Measurements from ENCODE around the gene CD151.

Gene CD151

DNA sequence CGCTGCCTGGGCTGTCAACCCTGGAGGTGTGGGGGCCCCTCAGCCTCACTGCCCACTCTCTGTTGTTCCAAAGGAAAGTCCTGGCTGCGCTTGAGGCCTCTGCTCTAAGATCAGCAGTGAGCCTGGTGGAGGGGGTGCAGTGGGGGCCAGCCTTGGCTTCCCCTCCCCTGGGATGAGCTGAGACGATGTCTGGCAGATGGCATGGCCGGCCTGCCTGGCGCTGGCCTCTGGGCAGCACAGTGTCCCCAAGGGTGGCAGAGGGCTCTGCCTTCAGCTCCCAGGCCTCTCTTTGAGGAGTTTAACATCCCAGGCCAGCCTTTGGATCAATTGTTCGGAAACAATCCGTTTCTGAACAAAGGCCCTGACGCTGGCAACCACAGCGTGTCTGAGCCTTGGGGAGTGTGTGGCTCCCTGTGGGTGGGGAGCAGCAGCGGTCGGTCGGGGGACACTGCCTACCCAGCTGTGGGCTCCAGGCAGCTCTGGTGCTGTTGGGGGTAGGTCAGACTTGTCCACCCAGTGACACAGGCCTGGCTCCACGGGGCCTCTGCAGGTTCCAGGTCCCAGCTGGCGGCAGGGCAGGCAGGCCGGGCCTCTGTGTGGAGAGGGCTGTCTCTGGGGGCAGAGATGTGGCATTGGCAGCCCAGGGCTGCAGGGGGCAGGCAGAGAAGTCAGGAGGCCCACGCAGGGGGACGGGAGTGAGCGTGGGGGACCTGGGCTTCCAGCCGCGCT is 22.0 kb downstream of the CD151 start:
- in situ Hi-C loops (cut with HindIII; ENCODE audit: low sequenced_read_pairs) = no loop called here

DNA sequence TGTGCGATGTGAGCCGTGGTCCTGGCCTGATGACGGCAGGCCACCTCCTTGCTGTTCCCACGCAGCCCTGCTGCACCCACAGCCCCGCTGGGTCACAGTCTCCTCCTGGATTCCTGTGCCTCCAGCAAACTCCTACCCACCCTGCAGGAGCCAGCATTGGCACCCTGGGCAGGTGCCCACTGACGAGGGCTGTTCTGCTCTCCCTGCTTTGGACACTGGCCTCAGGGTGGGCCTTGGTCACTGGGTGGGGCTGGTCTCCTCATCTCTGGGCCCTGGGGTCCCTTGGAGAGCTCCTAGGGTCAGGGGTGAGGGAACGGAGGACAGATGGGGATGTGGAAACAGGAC is 22.6 kb downstream of the CD151 start:
- in situ Hi-C loops (cut with HindIII; ENCODE audit: low sequenced_read_pairs) = no loop called here

DNA sequence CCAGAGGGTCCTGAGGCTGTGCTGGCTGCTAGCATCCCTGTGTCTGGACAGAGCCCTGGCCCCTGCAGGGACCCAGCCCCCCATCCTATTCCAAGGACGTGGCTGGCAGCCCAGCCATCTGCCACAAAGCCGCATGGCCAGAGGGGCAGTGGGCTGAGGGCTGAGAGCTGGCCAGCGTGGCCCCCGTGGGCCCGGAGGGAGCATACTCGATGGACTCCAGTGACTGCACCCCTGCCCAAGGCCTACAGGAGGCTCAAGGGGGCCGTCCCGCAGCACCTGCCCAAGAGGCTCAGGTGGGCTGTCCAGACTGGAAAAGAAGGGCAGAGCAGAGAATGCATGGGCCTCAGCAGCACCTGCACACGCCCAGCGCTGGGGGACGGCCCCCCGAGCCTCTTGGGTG is 23.0 kb downstream of the CD151 start:
- in situ Hi-C loops (cut with HindIII; ENCODE audit: low sequenced_read_pairs) = no loop called here

DNA sequence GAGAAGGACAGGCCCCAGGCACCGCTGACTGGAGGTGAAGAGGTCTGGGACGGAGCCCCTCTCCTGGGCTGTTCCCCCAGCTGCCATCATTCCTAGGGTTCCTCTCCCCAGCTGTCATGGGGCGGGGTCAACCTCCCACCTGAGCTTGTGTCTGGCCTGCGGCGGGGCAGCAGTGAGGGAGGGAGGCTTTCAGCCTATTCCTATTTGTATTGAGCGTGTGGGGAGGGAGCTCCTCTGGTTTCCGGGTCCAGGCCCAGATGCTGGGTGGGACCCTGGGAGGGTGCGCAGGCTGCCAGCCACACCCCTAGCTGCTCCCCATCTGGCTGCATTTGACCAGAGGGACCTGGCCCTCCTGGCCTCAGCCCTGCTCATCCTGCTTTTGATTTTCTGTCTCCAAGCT is 23.6 kb downstream of the CD151 start:
- in situ Hi-C loops (cut with HindIII; ENCODE audit: low sequenced_read_pairs) = no loop called here

DNA sequence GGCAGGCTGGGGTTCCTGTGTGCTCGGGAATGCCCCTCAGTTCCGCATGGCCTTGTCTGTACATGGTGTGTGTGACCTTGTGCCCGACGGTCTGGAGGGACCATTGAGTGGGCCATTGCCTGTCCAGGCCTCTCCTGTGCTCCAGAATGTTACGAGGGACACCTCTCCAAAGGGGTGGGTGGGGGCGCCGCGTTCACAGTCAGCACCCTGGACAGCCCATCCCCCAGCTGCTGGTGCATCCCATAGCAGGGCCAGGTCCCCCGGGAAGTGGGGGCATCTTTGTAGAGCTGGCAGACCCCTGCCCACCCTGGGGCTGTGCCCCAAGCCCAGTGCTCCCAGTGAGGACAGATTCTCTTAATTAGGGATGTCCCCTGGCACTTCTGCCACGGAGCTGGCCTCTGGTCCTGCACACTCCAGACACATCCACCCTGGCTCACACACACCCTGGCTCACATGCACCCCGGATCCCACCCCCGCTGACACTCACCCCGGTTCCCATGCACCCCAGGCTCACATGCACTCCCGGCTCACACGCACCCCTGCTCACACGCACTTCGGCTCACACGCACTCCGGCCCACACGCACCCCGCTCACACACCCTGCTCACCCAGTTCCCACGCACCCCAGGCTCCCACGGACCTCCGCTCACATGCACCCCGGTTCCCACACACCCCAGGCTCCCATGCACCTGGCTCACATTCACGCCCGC is 25.5 kb downstream of the CD151 start:
- in situ Hi-C loops (cut with HindIII; ENCODE audit: low sequenced_read_pairs) = no loop called here

DNA sequence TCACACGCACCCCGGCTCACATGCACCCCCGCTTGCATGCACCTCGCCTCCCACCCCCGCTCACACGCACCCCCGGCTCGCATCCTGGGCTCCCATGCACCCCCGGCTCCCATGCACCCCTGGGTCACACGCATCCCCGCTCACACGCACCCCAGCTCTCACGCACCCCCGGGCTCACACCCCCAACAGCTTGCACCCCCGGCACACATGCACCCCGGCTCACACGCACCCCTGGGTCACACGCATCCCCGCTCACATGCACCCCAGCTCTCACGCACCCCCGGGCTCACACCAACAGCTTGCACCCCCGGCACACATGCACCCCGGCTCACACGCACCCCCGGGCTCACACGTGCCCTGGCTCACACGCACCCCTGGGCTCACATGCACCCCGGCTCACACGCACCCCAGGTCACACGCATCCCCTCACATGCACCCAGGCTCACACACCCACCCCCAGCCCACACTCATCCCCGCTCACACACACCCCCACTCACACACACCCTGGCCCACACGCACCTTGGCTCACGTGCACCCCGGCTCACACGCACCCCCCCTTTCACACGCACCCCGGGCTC is 26.1 kb downstream of the CD151 start:
- in situ Hi-C loops (cut with HindIII; ENCODE audit: low sequenced_read_pairs) = no loop called here

DNA sequence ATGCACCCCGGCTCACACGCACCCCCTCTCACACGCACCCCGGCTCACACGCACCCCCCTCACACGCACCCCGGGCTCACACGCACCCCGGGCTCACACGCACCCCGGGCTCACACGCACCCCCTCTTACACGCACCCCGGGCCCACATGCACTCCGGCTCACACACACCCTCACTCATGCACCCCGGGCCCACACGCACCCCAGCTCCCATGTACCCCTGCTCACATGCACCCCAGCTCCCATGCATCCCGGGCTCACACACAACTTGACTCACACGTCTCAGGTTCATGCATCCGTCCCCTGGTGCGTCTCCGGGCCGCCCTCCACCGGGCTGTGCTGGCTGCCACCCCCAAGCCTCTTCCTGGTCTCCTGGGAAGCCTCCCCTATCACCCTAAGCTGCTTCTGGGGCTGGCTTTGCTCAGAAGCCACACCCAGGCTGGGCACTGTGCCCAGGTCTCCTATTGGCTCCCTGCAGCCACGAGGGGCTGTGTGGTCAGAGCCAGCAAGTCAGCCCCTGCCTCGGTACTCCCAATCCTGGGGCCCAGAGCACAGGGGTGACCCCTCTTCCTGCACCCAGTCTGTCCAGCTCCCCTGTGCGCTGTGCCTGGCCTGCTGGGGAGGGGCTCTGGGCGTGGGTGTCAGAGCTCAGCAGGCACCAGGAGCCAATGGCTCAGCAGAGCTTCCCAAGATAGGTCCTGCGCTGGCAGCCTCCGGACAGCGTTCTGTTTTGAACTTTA is 26.8 kb downstream of the CD151 start:
- in situ Hi-C loops (cut with HindIII; ENCODE audit: low sequenced_read_pairs) = no loop called here

DNA sequence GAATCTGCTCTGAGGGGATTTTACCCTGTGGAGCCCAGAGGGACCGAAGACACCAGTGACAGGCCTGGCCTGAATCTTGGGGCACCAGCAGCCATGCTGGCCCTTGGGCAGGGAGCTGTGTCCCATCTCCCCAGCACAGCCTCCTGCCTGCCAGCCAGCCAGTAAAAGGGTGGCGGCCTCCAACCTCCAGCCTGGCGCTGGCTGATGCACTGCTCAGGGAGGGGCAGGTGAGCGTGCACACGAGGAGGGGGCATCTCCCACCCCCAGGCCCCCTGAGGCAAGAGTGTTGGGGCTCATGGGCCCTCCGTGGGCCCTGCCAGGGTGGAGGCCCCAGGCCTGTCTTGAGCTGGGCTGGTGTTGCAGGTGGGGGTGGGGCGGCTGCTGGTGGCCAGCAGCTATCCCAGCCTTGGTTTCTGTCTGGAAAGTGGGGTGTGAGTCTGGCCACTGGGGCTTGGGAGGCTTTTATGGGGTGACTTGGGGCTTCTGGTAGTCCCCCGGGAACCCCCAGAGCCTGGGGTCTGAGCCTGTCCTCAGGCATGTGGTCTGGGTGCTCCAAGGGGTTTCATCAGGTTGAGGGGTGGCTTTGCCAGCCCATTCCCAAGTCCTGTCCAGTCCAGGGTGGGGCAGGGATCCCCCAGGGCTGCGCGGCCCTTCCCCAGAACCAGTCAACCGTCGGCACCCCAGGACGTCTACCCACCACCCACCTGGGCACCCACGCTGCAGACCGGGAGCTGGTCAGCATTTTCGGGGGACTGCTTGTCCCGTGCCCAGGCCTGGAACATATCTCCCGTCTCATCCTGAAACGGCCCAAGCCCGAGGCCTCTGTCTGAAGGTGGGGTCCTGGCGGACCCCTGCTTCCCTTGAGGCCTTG is 27.7 kb downstream of the CD151 start:
- in situ Hi-C loops (cut with HindIII; ENCODE audit: low sequenced_read_pairs) = no loop called here

DNA sequence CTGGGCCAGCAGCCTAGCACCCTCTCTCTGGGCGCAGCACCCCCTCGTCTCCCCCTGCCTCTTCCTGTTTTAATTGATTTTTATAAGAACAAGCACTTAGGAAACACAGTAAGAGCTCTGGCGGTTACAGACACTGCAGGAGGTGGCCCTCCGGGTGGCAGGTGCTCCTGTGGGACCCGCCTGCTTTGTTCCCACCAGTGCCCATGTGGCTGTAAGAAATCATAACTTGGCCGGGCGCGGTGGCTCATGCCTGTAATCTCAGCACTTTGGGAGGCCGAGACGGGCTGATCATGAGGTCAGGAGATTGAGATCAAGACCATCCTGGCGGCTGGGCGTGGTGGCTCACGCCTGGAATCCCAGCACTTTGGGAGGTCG is 28.3 kb downstream of the CD151 start:
- in situ Hi-C loops (cut with HindIII; ENCODE audit: low sequenced_read_pairs) = no loop called here

DNA sequence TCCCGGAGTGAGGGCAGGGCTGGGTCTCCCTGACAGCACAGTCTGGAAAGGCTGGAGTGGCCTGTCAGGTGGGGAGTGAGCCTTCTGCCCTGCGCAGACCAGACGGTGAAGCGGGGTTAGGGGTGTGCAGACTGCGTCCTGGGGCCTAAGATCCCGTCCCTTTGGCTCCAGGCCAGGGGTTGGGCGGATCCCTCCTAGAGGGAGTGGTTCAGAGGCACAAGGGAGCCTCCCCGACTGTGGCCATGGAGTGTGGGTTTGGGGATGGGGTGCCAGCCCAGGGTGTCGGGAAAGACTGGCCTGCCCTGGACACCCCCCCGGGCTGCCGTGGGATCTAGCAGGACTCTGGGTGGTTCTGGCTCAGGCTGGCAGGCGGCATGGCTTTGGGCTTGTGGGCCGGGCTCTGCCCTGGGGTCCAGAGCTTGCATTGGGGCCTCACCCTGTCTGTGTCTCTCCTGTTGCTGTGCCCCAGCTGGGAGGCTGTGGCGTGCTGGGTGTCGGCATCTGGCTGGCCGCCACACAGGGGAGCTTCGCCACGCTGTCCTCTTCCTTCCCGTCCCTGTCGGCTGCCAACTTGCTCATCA is 29.4 kb downstream of the CD151 start:
- in situ Hi-C loops (cut with HindIII; ENCODE audit: low sequenced_read_pairs) = no loop called here

DNA sequence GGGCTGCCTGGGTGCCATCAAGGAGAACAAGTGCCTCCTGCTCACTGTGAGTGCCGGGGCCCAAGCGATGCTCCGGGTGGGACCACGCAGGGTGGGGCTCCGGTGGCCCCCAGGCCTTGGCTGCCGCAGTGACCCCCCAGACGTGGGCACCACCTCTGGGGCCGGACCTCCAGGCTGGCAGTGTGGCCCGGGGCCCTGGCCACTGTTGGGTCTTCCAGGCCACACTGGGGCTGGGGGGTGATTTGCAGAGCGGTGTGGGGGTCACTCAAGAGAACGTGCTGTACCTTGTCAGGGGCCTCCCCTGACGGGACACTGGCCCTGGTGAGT is 29.9 kb downstream of the CD151 start:
- in situ Hi-C loops (cut with HindIII; ENCODE audit: low sequenced_read_pairs) = no loop called here

DNA sequence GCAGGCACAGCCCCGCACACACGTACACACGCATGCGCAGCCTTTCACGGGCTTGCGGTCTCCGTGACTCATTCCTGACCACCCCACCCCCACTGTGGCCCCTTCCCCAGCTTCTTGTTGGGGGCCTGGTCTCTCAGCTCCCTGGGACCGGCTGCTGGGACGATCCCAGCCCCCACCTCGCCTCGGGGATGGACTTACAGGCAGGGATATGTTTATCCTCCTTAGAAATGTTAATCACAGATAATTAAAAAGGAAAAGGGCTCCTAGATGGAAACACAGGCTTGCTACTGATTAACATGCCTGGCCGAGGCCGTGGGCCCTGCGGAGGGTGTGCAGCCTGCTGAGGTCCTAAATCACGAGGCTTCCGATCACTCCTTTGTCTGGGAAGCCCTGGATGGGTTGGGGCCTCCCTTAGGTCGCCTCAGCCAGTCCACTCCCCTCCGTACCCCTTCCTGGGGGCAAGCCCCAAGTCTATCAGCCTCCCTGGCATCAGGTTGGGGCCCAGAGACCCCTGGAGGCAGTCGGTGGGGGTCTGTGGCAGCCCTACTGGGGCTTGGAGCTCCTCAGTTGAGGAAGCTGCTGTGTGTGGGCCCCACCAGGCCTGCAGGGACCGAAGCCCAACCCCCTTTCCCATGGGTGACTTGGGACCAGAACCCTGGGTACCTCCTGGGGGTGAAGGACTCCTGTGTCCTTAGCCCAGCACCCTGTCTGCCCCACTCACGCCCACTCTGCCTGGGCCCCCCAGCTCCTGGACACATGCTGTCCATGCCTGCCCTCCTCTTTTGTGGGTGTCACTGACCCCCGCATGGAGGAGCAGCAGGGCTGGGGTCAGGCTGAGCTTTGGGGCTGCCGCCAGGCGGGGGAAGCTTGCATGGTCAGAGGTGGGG is 30.5 kb downstream of the CD151 start:
- in situ Hi-C loops (cut with HindIII; ENCODE audit: low sequenced_read_pairs) = no loop called here

DNA sequence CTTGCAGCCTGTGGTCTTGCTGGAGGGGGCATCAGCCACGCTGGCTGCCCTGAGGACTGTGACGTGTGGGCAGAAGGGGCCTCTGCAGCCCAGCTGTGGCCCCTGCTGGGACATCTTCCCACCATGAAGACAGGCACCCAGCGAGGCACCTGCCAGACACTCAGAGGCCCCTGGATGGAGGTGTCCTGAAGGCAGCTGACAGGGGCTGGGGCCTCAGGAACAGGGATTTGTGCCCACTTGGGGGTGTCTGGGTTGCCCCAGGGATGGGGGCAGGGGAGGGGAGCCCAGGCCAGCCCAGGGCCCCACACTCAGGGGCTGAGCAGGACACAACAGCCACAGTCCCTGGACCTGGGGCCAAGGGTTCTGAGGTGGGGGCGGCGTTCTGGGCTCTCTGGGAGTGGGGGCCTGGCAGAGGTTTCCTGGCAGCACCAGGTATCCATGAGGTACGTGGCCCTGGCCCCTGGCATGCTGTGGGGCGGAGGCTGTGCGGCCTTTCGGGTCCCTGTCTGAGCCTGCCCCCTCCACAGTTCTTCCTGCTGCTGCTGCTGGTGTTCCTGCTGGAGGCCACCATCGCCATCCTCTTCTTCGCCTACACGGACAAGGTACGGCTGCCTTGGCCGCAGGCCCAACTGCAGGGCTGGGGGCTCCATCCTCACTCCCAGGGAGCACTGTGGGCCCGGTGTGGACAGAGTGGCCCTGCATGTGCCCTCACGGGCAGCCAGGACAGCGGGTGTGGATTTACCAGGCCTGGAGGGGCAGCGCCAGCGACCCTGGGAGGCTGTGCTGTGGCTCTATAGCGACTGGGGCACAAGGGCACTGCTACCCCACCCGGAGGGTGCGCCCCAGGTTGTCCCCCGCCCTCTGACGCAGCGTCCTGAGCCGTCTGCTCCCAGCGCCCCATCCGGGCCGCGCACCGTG is 31.4 kb downstream of the CD151 start:
- in situ Hi-C loops (cut with HindIII; ENCODE audit: low sequenced_read_pairs) = no loop called here

DNA sequence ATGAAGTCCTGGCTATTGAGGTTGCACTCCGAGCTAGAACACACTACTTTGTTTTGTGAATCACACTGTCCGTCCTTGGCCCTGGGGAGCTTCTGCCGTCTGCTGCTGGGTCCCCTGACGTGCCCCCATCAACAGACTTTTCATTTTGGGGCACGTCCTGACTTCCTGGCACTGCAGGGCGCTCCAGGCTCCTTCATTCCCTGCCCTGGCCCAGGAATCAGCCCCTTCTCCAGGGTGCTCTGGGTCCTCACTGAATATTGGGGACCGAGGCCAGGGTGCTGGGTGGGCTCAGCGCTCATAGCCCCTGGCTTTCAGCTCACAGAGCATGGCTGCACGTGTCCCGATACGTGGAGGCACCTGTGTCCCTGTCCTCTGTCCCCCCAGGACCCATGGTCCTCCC is 32.1 kb downstream of the CD151 start:
- in situ Hi-C loops (cut with HindIII; ENCODE audit: low sequenced_read_pairs) = no loop called here

DNA sequence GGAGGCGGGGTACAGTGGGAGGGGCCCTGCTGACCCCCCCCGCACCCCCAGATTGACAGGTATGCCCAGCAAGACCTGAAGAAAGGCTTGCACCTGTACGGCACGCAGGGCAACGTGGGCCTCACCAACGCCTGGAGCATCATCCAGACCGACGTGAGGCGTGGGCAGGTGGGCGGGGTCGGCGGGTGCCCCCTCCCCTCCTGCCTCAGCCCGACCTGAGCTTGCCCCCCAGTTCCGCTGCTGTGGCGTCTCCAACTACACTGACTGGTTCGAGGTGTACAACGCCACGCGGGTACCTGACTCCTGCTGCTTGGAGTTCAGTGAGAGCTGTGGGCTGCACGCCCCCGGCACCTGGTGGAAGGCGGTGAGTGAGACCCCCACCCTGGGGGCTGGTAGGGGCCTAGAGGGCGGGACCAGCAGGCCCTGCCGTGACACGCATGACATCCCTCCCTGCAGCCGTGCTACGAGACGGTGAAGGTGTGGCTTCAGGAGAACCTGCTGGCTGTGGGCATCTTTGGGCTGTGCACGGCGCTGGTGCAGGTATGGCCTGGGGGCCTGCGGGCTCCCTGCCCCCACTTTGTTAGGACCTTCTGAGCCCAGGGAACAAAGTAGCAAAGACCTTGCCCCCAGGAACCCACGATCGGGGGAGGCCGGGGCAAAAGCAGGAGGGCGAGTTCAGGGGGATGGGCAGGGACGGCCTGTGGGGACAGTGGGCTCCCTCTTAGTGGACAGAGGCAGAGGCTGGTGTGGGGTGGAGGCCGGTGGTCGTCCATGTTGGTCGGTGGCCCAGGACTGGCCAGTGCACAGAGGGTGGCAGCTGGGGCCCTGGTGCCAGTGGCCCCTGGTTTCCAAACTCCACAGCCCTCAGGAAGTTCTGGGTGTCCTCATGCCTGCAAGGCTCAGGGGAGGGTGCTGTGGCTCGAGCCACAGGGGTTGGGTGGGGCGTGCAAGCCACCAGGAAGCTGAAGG is 33.0 kb downstream of the CD151 start:
- in situ Hi-C loops (cut with HindIII; ENCODE audit: low sequenced_read_pairs) = no loop called here

DNA sequence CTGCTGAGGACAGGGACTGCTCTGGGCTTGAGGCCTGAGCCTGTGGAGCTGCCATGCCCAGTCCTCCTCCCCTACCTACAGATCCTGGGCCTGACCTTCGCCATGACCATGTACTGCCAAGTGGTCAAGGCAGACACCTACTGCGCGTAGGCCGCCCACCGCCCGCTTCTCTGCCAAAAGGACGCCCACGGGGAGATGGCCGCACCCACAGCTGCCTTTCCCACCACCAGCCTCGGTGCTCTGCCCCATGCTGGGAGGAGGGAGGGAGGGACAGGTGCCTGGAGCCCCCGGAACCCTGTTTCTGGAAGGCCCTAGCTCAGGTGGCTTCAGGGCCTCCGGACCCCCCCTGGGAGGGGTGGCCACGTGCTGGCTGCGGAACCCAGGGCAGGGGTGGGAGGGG is 33.7 kb downstream of the CD151 start:
- in situ Hi-C loops (cut with HindIII; ENCODE audit: low sequenced_read_pairs) = no loop called here

DNA sequence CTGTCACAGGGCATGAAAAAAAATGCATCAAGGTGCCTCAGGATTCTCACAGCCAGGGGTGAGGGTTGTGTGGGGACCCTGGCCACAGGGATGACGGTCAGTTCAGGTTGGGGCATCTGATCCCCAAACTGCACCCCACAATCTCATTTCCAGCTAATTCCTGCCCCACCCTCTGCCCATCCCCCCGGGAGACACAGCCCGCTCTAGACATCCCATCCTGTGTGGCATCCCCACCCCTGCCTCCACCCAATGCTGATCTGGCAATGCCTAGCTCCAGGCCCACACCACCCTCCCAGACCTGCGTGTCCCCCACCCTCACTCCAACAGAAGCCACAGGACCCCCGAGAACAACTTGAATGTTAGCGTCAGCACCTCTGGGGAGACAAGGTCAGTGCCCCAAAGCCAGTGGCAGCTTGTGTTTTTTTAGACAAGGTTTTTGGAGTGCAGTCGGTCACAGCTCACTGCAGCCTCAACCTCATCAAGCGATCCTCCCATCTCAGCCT is 35.2 kb downstream of the CD151 start:
- in situ Hi-C loops (cut with HindIII; ENCODE audit: low sequenced_read_pairs) = no loop called here
